ENCODE results near the gene C16orf78.
"Not testable (repeated sequence)": the region's sequence is repeated elsewhere in the genome, so short reads cannot be mapped to it uniquely, and the experiment has no call there.

Gene C16orf78

DNA sequence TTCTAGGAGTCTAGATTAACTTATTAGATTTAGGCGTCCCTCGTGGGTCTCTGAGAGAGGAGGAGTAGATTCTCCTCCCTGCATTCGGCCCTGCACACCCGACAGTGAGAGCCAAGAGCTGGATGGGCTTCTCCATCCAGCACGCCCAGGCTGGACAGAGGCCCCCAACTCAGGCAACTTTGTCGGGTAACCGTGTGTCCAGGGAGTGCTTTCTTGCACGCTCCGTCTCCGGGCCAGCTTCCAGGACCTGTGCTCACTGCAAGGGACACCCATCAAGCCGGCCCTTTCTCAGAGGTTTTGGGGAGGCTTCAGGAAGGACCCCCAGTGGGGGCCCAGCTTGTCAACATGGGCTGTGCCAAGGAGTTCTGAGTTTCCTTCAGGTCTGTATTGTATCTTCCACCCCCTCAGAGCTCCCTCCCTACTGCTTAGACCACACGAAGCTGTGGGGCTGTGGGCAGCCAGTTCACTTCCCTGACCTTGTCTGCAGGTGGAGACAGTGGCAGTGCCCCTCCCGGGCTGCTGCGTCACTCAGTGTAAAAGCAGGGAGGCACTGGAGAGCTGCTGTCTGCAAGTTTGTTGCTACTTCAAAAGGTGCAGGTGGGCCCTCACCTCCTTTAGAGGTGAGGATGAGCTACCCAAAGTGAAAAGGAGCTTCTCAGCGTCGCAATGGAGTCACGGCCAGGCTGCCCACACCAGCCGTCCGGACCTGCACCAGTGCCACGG is 24.0 kb upstream of the C16orf78 start:
- no peak for DNase-seq (ENCODE audit: low read depth)

DNA sequence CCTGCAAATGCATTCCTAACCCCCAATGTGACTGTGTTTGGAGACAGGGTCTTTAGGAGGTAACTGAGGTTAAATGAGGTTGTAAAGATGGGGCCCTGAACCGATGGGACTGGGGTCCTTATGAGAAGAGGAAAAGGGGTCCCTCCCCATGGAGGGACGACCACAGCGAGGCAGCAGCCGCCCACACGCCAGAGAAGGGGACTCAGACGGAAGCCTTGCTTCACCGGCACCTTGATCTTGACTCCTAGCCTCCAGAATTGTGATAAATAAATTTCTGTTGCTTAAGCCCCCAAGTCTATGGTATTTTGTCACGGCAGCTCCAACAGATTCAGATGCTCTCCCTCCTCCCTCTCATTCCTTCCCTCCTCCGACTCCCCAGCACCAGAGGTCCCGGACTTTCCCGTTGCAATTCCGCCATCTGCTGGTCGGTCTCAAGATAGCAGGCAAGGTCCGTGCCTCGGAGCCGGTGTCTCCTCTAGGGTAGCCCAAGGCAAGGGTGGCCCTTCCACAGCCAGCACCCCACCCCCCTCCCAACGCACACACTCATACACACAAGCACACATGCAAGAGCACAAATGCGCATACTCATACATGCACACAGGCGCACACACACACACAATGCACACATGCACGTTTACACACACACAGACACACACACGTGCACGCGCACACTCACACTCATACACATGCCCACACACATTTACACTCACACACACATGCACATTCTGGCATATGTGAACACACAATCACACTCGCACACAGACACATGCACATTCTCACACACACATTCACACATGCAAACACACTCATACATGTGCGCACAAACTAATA is 23.1 kb upstream of the C16orf78 start:
- peak; percentile 44 for DNase-seq (ENCODE audit: low read depth)

- no peak for DNase-seq (ENCODE audit: low read depth)
These were observed 22.5 kb upstream of the C16orf78 start for GRCh38 chr16:49351096-49351487.

- DNase-seq (ENCODE audit: low read depth) = no peak
These were observed 20.7 kb upstream of the C16orf78 start for GRCh38 chr16:49352892-49353291.

DNA sequence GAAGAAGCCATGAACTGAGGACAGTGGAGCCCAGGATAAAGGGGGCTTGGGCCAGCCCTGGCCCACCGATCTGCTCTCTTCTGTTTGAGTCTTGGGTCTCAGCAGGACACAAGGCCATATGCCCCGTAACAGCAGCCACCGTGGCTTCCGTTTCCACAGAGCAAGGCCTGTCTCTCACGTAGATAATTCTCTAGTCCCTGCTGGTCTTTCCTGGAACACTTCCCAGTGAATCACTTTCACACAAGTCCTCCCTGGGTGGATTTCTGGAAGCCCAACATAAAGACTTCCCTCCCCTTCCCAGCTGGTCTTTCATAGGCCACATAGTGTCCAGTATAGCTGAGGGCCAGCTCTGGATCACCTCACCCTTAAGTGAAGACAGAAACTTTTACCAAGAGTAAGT is 19.9 kb upstream of the C16orf78 start:
- no peak for DNase-seq (ENCODE audit: low read depth)

DNA sequence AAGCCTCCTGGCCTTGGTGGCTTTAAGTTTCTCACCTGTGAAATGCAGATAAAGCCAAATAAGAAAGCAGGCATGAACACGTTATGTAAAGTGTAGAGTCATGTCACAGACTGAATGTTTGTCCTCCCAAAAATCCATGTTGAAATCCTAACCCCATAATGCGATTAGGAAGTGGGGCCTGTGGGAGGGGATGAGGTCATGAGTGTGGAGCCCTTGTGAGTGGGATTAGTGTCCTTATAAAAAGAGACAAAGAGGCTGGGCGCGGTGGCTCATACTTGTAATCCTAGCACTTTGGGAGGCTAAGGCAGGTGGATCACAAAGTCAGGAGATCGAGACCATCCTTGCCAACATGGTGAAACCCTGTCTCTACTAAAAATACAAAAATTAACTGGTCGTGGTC is 19.5 kb upstream of the C16orf78 start:
- no peak for DNase-seq (ENCODE audit: low read depth)

GRCh38 chr16:49354991-49355390 is 18.6 kb upstream of the C16orf78 start:
- DNase-seq (ENCODE audit: low read depth) = no peak

- no peak for DNase-seq (ENCODE audit: low read depth)
These were observed 17.5 kb upstream of the C16orf78 start for GRCh38 chr16:49355933-49356665.

DNA sequence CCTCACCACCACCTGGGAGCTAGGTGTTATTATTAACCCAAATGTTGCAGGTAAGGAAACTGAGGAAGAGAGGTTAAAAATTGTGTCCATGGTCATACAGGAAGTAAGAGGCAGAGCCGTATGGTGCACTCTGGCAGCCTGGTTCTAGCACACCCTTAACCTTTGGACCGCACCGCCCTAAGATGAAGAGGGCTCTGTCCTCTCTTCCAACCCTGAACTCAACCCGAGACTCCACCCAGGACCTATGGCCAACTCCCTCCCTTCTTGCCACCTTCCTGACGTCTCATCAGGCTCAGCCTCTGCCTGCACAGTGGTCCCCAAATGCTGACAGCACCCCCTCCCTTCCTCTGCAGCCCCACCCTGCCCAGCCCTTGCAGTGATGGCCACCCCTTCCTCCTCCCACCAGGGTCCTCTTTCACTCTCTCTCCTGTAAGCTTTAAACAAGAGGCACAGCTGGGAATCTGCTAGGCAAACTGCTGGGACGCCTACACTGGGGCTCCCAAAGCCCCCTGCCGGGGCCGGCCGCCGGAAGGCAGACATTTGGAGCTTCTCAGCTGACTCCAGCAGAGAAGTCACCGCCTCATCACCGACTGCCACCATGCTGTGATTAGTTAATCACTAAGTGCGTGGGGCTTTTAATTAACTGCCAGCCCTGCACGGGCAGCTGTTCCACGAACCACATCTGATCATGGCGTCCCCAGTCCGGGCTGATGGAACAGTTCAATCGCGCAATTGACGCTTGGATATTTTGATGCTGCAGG is 16.7 kb upstream of the C16orf78 start:
- no peak for DNase-seq (ENCODE audit: low read depth)

DNA sequence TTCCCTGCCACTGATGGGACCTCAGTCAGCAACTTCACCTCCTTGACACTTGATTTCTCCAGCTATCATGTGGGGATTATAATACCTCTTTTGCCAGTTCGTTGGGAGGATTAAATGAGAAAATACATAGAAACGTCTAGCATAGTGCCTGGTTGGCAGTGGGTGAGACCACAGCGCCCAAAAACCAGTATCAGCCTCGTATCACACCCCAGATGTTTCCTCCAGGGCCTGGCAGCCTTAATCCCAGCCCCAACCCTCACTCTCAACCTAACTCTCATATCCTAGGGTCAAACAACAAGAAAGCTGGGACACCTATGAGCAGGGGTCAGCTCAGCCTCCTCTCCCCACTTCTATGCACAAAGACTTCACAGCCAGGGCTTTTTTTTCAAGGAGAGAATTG is 14.0 kb upstream of the C16orf78 start:
- DNase-seq (ENCODE audit: low read depth) = no peak

DNA sequence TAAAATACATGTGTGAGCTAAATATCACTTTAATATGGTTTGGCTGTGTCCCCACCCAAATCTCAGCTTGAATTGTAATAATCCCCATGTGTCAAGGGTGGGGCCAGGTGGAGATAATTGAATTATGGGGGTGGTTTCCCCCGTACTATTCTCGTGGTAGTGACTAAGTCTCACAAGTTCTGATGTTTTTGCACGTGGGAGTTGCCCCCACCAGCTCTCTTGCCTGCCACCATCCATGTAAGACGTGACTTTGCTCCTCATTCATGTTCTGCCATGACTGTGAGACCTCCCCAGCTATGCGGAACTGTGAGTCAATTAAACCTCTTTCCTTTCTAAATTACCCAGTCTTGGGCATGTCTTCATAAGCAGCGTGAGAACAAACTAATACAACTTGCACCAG is 11.9 kb upstream of the C16orf78 start:
- DNase-seq (ENCODE audit: low read depth) = not testable (repeated sequence)

DNA sequence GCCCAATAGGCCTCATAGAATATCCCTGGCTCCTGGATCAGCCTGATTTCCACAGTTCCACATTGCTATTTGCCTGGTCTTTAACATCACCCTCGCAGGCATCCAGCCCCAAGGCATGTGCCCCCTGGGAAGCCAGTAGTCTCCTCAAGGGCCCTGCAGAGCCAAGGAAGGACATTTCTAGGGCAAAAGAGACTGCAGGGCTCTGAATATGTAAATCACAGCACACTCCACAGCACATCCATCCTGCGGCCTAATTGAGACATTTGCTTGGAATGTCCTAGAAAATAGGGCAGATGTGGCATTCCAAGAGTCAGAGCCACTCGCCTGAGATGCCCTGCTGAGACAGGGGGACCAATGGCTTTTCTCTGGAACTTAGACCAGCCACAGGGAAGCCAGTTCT is 11.4 kb upstream of the C16orf78 start:
- DNase-seq (ENCODE audit: low read depth) = no peak

GRCh38 chr16:49365711-49366509 is 7.7 kb upstream of the C16orf78 start:
- DNase-seq (ENCODE audit: low read depth) = no peak

DNA sequence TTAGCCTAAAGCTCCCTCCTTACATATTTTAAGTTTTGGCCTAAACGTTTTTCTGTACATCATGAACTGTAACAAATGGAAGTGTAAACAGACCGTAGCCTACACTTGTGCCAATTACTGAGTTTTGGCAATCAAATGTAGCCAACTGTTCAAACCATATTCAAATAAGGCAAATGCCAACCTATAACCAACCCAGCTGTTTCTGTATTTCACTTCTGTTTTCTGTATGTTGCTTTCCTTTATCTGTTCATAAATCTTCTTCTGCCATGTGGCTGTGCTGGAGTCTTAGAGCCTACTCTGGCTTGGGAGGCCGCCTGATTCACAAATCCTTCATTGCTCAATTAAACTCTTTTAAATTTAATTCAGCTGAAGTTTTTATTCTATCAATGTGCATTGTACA is 6.9 kb upstream of the C16orf78 start:
- no peak for DNase-seq (ENCODE audit: low read depth)

GRCh38 chr16:49369651-49370611 is 3.7 kb upstream of the C16orf78 start:
- no peak for DNase-seq (ENCODE audit: low read depth)

DNA sequence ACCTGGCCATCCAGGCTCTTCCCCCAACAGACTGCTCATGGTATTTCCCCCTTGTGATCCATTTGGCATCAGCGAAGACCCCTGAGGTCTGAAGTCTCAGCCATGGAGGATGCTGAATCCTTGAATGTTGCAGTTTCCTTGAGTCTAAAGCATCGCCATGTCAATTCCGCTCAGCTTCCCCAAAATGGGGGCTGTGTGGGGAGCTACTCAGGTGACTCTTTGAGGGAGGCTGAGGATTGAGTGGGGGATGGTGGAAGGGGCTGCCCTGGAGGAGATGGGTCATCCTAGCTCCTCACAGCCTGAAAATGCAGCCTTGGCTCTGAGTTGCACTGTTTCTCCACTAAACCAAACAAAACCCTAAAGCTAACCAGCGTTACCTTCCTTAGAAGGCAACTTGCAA is 2.6 kb downstream of the C16orf78 start:
- no peak for DNase-seq (ENCODE audit: low read depth)

DNA sequence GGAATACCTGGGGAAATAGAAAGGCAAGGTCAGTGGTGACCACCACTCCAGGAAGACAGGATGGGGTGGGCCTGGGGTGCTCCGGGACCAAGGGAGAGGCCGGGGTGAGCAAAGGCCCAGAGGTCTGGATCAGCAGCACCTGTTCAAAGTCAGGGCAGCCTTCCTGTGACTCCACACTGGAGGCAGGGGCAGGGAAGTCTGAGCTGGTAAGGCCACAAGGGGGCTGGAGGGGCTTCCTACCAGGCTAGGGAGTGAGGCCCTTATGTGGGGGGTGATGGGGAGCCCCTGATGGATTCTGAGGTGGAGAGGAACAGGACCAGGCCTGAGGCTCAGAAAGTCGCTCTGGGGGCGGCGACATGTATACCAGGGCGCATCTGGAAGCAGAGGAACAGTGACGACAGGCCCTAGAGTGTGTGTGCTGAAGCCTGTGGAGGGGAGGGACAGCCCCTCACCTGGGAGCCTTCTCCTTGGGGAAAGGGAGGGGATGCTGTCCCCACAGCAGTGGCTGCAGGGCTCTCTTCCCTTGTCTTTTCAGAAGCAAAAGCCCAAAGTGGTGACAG is 3.7 kb downstream of the C16orf78 start:
- DNase-seq (ENCODE audit: low read depth) = no peak

DNA sequence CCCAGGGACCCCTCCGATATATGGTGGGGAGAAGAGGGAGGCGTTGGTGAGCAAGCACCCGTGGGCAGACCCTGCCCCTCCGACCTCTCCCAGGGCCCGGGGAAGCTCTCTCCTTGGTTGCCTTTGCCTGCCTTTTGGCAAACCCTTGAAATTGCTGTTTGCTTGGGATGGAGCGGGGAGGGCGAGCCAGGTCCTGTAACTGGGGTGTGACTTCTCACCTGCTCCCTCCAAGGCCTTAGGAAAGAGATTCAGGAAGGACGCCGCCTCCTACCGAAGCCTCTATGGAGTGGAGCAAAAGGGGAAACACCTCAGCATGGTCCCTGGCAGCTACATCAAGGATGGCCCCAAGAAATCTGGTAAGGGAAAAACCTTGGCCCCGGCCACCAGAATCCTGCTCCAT is 4.6 kb downstream of the C16orf78 start:
- no peak for DNase-seq (ENCODE audit: low read depth)

- no peak for DNase-seq (ENCODE audit: low read depth)
These were observed 5.2 kb downstream of the C16orf78 start for GRCh38 chr16:49378816-49379215.

DNA sequence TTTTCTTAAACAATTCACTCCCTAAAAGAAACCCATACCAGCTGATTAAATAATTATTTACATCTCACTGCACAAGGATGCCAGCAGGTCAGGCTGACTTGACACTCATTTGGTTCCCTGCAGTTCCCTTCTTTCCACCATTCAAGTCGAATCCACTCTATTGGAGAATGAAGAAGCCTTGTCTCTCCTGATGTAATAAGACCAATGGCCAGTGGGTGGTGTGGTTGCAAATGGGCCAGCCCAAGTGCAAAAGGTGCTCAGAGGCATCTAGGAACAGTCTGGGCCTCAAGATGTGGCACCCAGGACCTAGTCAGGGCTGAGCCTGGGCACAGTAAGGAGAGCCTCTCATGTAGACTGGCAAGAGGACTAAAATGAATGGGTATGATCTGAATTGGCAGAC is 9.3 kb downstream of the C16orf78 start:
- no peak for DNase-seq (ENCODE audit: low read depth)
